NT2/D1 (cell line): ENCODE results near the gene PLBD2.

Experiments used
- SUZ12 ChIP-seq: IDR thresholded peaks from 2 replicates; pipeline ENCODE4 v1.6.1; 2011; ENCODE audit not compliant: insufficient read length, insufficient read depth; ENCODE audit errors: extremely low read depth
- YY1 ChIP-seq: IDR thresholded peaks from 2 replicates; pipeline ENCODE4 v1.6.1; 2011; ENCODE audit not compliant: insufficient read length, insufficient read depth

GRCh38 chr12:113384778-113385177 lies 26.4 kb downstream of the PLBD2 start:
- TF ChIP-seq SUZ12 (no peak), YY1 (no peak)
